Heart right ventricle (tissue), 16 donors: ENCODE results near the gene SLC12A8. TPM values are rescaled to one million over a fixed set of nuclear protein-coding genes. Genes with fewer than 3 reads are reported as not detected.

ENCODE experiments used
- ATAC-seq, 8 donors: fragments of 200-7000 bp; cut with Tn5 transposase; one replicate each; pipeline ENCODE4 v1.9.1; 2020; ENCODE audit warnings: mild to moderate bottlenecking in 8 of 8, moderate library complexity in 8 of 8, moderate number of reproducible peaks in 1 of 8
- DNase-seq, 2 donors: peaks; one replicate each; pipeline ENCODE4 v3.0.0-alpha.2; 2020
- H3K27ac ChIP-seq, 10 donors: fragments of 200-600 bp; sonication (generic) in 2 of 10; one replicate each; pipeline versions ENCODE4 v1.5.0 to v1.8.0; 2020 to 2022; ENCODE audit warnings: mild to moderate bottlenecking in 3 of 10
- H3K27me3 ChIP-seq, 7 donors: fragments of 200-600 bp; one replicate each; pipeline ENCODE4 v1.8.0; 2021 to 2022; ENCODE audit warnings: mild to moderate bottlenecking in 2 of 7
- H3K36me3 ChIP-seq, 9 donors: fragments of 200-600 bp; sonication (generic) in 1 of 9; one replicate each; pipeline versions ENCODE4 v1.5.0 to v1.8.0; 2020 to 2022; ENCODE audit warnings: mild to moderate bottlenecking in 2 of 9
- H3K4me1 ChIP-seq, 9 donors: fragments of 200-600 bp; sonication (generic) in 1 of 9; one replicate each; pipeline versions ENCODE4 v1.5.0 to v1.8.0; 2020 to 2022; ENCODE audit warnings: mild to moderate bottlenecking in 4 of 9
- H3K4me3 ChIP-seq, 10 donors: fragments of 200-600 bp; sonication (generic) in 2 of 10; one replicate each; pipeline versions ENCODE4 v1.5.0 to v1.8.0; 2020 to 2022; ENCODE audit warnings: mild to moderate bottlenecking in 7 of 10, moderate library complexity in 2 of 10
- H3K9me3 ChIP-seq, 11 donors: fragments of 200-600 bp in 10 of 11; sonication (generic) in 2 of 11; one replicate each; pipeline versions ENCODE4 v1.5.0 to v1.8.0; 2013 to 2022; ENCODE audit warnings: mild to moderate bottlenecking in 2 of 11, control low read depth in 1 of 11, moderate library complexity in 1 of 11
- CTCF ChIP-seq, 9 donors: fragments of 200-600 bp; sonication (generic) in 2 of 9; IDR thresholded peaks; one replicate each; pipeline versions ENCODE4 v1.5.0 to v1.8.0; 2021 to 2022; ENCODE audit warnings: antibody characterized with exemption in 9 of 9, mild to moderate bottlenecking in 5 of 9, moderate library complexity in 1 of 9
- WGBS, 2 donors: extraction: QIAGEN DNeasy Blood & Tissue Kit; methylation state at CpG; one replicate each; pipeline ENCODE4 v1.1.7; 2013; ENCODE audit warnings: inconsistent platforms in 1 of 2; 5-methylcytosine and 5-hydroxymethylcytosine counted together
- intact Hi-C, 10 donors: fragments of 100-400 bp; cut with DNase I; formaldehyde crosslinking; loops; one replicate each; pipeline versions ENCODE4 v1.11.1 to v1.14.2; 2022
- polyA plus RNA-seq, 2 donors: library from polyadenylated mRNA; stranded (reverse); fragments of 200-250 nt; gene quantifications; one replicate each; pipeline ENCODE4 v1.2.3, GENCODE V29; 2013
- total RNA-seq, 10 donors: library from RNA; stranded (reverse); fragmentation: NEBNext Ultra II Directional in 3 of 10; extraction: Animal tissue kit (Norgen Biotek cat#: 25700) in 3 of 10; gene quantifications; one replicate each; pipeline versions ENCODE4 v1.2.1 to v1.2.4, GENCODE V29; 2021 to 2023
- donor health status: Arrhythmogenic right ventricular cardiomyopathy.
- donor health status: ischemic (EF 13 %, LVEDD 7.1; RV severe dilation, severe dysfunction).
- donor health status: healthy with polysubstance abuse.
- donor health status: DM: no; HTN: yes; CAD: no.
- donor health status: DM: no; HTN: no; CAD: no.
- donor health status: ischemic (EF 25% LVEDD 6.9; RV normal size, moderate dysfunction).
- donor health status: ischemic (EF 25% LVEDD 5.7; RV mildly dilated, moderate dysfunction).
- donor health status: healthy.
- donor health status: DM: yes; HTN: yes; CAD: no.
- donor health status: Ischemic cardiomyopathy.
- donor health status: ischemic (EF 35%, LVEDD 5.7; RV mildly dilated, moderate dysfunction).
- donor health status: nonischemic (EF 11% LVEDD 7.7; RV severe dilation, severe dysfunction).
- donor health status: DM: yes; HTN: yes; CAD: no.
- donor health status: PGD.
- donor health status: ischemic (EF 29% LVEDD 5.4; RV normal size, mild dysfunction).
- donor health status: nonischemic (EF 23%, LVEDD 6.1; RV moderate dilation, normal function).

The SLC12A8 gene
- total and polyA plus RNA-seq, 12 donors: 0.09 to 0.88 (median 0.40) TPM; not detected in 1

GRCh38 chr3:125186261-125186787 is 26.2 kb downstream of the SLC12A8 start:
- WGBS, 2 donors: 59 to 66% methylated on average over 10 of the region's 10 CpGs
- peak in 4 of 8 donors; percentile 42 to 68 (median 56) for ATAC-seq
- peaks cover 0 to 13% (median 3%) of the 10 kb centered on the region in 9 donors for H3K4me1 ChIP-seq
- H3K9me3 ChIP-seq: no peaks in the 10 kb centered on the region
- H3K27me3 ChIP-seq: no peaks in the 10 kb centered on the region
- TF ChIP-seq CTCF (IDR thresholded peaks at IDR 0.05): no peak
- H3K36me3 ChIP-seq: no peaks in the 10 kb centered on the region
- H3K4me3 ChIP-seq: no peak overlapping the region
- no peak overlapping the region for H3K27ac ChIP-seq
- intact Hi-C loops: no loop called here
- DNase-seq: no peak

GRCh38 chr3:125185805-125186204 is 26.7 kb downstream of the SLC12A8 start:
- H3K4me1 ChIP-seq: peaks cover 0 to 13% (median 3%) of the 10 kb centered on the region in 9 donors
- no peak for TF ChIP-seq CTCF (IDR thresholded peaks at IDR 0.05)
- no peaks in the 10 kb centered on the region for H3K27me3 ChIP-seq
- H3K36me3 ChIP-seq: no peaks in the 10 kb centered on the region
- no peak for ATAC-seq
- 80 to 86% methylated on average over 3 of the region's 3 CpGs for WGBS, 2 donors
- no peak for DNase-seq
- intact Hi-C loops: no loop called here
- H3K9me3 ChIP-seq: no peaks in the 10 kb centered on the region
- no peak overlapping the region for H3K27ac ChIP-seq
- H3K4me3 ChIP-seq: no peak overlapping the region

GRCh38 chr3:125179884-125180240 is 32.7 kb downstream of the SLC12A8 start:
- peaks cover 0 to under 1% (median 0%) of the 10 kb centered on the region in 11 donors for H3K9me3 ChIP-seq
- 87 to 95% methylated on average over 1 of the region's 1 CpG for WGBS, 2 donors
- DNase-seq: no peak
- no peaks in the 10 kb centered on the region for H3K36me3 ChIP-seq
- TF ChIP-seq CTCF (IDR thresholded peaks at IDR 0.05): no peak
- H3K4me3 ChIP-seq: no peak overlapping the region
- intact Hi-C loops: no loop called here
- H3K27ac ChIP-seq: no peak overlapping the region
- H3K27me3 ChIP-seq: no peaks in the 10 kb centered on the region
- no peak for ATAC-seq
- peaks cover 0 to 6% (median 0%) of the 10 kb centered on the region in 9 donors for H3K4me1 ChIP-seq

GRCh38 chr3:125179143-125179883 is 33.2 kb downstream of the SLC12A8 start:
- TF ChIP-seq CTCF (IDR thresholded peaks at IDR 0.05): no peak
- peaks cover 0 to 6% (median 0%) of the 10 kb centered on the region in 11 donors for H3K9me3 ChIP-seq
- no peak overlapping the region for H3K27ac ChIP-seq
- H3K4me3 ChIP-seq: no peak overlapping the region
- no peak for ATAC-seq
- intact Hi-C loops: no loop called here
- H3K36me3 ChIP-seq: no peaks in the 10 kb centered on the region
- no peaks in the 10 kb centered on the region for H3K27me3 ChIP-seq
- 85 to 86% methylated on average over 3 of the region's 3 CpGs for WGBS, 2 donors
- no peak for DNase-seq
- H3K4me1 ChIP-seq: peaks cover 0 to 6% (median 0%) of the 10 kb centered on the region in 9 donors
